ENCODE measurements around the gene PIR. TPM values are rescaled to one million over a fixed set of nuclear protein-coding genes. Genes with fewer than 3 reads are reported as not detected.
A peak's percentile ranks its signal among the peaks of the same experiment; 100 is the strongest.

The PIR gene
- total and polyA plus RNA-seq, 9 of the 15 experiments (the other 6 are each of a cell fraction or from before 2014, with no cell fraction given): 7.5 to 29.8 (median 11.5) TPM

DNA sequence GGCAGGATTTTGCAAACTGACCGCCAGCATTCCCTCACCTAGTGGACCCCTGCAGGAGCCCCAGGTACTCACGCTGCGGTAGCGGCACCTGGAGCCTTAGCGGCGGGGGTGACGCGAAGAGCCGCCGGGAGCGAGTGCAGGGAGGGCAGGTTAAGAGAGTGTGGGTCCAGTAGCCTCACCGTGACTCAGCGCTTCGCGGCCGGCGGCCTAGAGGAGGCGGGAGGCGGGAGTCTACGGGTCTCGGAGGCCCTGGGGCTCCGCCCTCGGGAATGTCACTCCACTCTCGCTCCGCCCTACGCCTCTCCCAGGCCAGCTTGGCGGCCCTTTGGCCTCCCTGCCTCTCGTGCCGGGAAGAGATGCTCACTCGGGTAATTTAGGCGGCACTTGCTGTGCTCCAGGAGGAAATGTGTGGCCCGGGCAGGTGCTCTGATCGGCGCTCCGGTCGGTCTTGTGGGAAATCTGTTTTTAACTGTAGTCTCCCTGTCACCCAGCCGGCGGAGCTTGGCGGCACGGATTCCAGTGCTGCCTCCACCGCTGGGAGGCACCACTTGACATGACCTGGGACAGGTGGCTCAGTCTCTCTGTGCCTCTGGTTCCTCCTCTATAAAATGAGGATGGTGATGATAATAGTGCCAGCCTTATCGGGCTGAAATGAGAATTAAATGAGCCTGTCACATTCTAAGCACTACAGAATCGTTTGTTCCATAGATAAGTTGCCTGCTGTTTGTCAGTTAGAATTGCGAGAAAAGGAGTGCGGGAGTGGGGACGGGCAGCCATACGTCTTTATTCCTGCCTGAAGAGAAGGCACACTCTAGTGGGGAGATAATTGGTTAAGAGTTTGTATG is at the start of gene PIR (continued):
- TF ChIP-seq PRDM10 (IDR thresholded peaks at IDR 0.05; ENCODE audit: partially characterized antibody): no peak
- TF ChIP-seq CBFA2T2 (conservative IDR thresholded peaks at IDR 0.05): no peak
- no peak for TF ChIP-seq WHSC1 (IDR thresholded peaks at IDR 0.05; ENCODE audit: low read length)
- no peak; the same call in 1 of the 2 replicates for TF ChIP-seq TRIM28 (IDR thresholded peaks at IDR 0.05)
- TF ChIP-seq CREB5 (CRISPR knock-in tag; IDR thresholded peaks at IDR 0.05): no peak
- no peak for TF ChIP-seq HDAC8 (tag; IDR thresholded peaks at IDR 0.05)
- no peak; the same call in 1 of the 2 replicates for TF ChIP-seq PML (IDR thresholded peaks at IDR 0.05; ENCODE audit: low read length)
- no peak for TF ChIP-seq ZNF12 (CRISPR knock-in tag; IDR thresholded peaks at IDR 0.05)
- no peak for TF ChIP-seq TCF3 (CRISPR knock-in tag; IDR thresholded peaks at IDR 0.05)
- peak; percentile 26; the same call in 1 of the 2 replicates for TF ChIP-seq REST (IDR thresholded peaks at IDR 0.05; ENCODE audit: borderline replicate concordance)
- TF ChIP-seq REST (CRISPR knock-in tag; IDR thresholded peaks at IDR 0.05; ENCODE audit: low read depth): no peak
- peak; percentile 33; the same call in 1 of the 2 replicates for TF ChIP-seq GABPB1 (CRISPR knock-in tag; IDR thresholded peaks at IDR 0.05)
- TF ChIP-seq BRF1 (IDR thresholded peaks at IDR 0.05; ENCODE audit: borderline replicate concordance, extremely low read depth, insufficient read length): no peak
